Naive thymus-derived CD4-positive, alpha-beta T cell (primary cell): ENCODE data around the gene GLT6D1. TPM values are rescaled to one million over a fixed set of nuclear protein-coding genes. Genes with fewer than 3 reads are reported as not detected.
"Not testable (repeated sequence)": the region's sequence is repeated elsewhere in the genome, so short reads cannot be mapped to it uniquely, and the experiment has no call there.

Experiments used
- ATAC-seq: fragments of 150-1000 bp; cut with Tn5 transposase; 2 replicates; pipeline ENCODE4 v1.10.0; 2021; ENCODE audit warnings: mild to moderate bottlenecking, moderate library complexity
- CTCF ChIA-PET: fragments of 350-600 bp; sonication (Branson Sonifier 250); formaldehyde crosslinking; loops from one replicate; lab custom pipeline; 2021; ENCODE audit warnings: antibody characterized with exemption; lab: Charles Lee
- POLR2A ChIA-PET: fragments of 350-600 bp; sonication (Branson Sonifier 250); formaldehyde crosslinking; loops from one replicate; lab custom pipeline; 2021; ENCODE audit warnings: antibody characterized with exemption, inconsistent platforms; lab: Charles Lee
- DNase-seq, 9 donors: peaks; one replicate each; pipeline versions ENCODE4 v3.0.0 to v3.0.0-alpha.2; 2020 to 2022; ENCODE audit warnings: mixed read lengths in 1 of 9
- H3K27ac ChIP-seq: one replicate; pipeline ENCODE4 v1.7.0; 2013; ENCODE audit warnings: mild to moderate bottlenecking, low read depth, low read length, moderate library complexity
- H3K27me3 ChIP-seq, 2 donors: one replicate each; pipeline ENCODE4 v1.7.0; 2013; ENCODE audit warnings: low read length in 2 of 2, mild to moderate bottlenecking in 2 of 2, moderate library complexity in 2 of 2; ENCODE audit not compliant: control insufficient read depth in 2 of 2, insufficient read depth in 2 of 2
- H3K36me3 ChIP-seq, 3 experiments: 1 replicate in 2 of 3; 2 replicates in 1 of 3; pipeline ENCODE4 v1.7.0; 2013; ENCODE audit warnings: low read length in 3 of 3, mild to moderate bottlenecking in 3 of 3, moderate library complexity in 1 of 3; ENCODE audit not compliant: insufficient read depth in 3 of 3, control insufficient read depth in 2 of 3
- H3K4me1 ChIP-seq, 2 donors: one replicate each; pipeline ENCODE4 v1.7.0; 2013; ENCODE audit warnings: low read length in 2 of 2, mild to moderate bottlenecking in 2 of 2, moderate library complexity in 1 of 2; ENCODE audit not compliant: control insufficient read depth in 2 of 2, insufficient read depth in 2 of 2
- H3K4me3 ChIP-seq: 2 replicates; pipeline ENCODE4 v1.7.0; 2013; ENCODE audit warnings: mild to moderate bottlenecking, low read length
- H3K9me3 ChIP-seq, 3 experiments: 1 replicate in 2 of 3; 2 replicates in 1 of 3; pipeline ENCODE4 v1.7.0; 2013; ENCODE audit warnings: low read length in 3 of 3; ENCODE audit not compliant: control insufficient read depth in 2 of 3
- H3K27ac Mint-ChIP-seq, 9 donors: one replicate each; pipeline ENCODE4 v1.8.0; 2020 to 2022; ENCODE audit warnings: mixed read lengths in 9 of 9, mild to moderate bottlenecking in 8 of 9, moderate library complexity in 5 of 9, inconsistent platforms in 2 of 9
- H3K27me3 Mint-ChIP-seq, 5 donors: one replicate each; pipeline ENCODE4 v1.8.0; 2021 to 2022; ENCODE audit warnings: mixed read lengths in 5 of 5, mild to moderate bottlenecking in 1 of 5
- H3K36me3 Mint-ChIP-seq, 5 donors: one replicate each; pipeline ENCODE4 v1.8.0; 2020 to 2022; ENCODE audit warnings: mixed read lengths in 5 of 5, mild to moderate bottlenecking in 3 of 5, inconsistent platforms in 1 of 5
- H3K4me1 Mint-ChIP-seq, 7 donors: one replicate each; pipeline ENCODE4 v1.8.0; 2020 to 2022; ENCODE audit warnings: mixed read lengths in 7 of 7, mild to moderate bottlenecking in 3 of 7, inconsistent platforms in 1 of 7
- H3K4me3 Mint-ChIP-seq, 10 donors: one replicate each; pipeline ENCODE4 v1.8.0; 2020 to 2022; ENCODE audit warnings: mild to moderate bottlenecking in 10 of 10, mixed read lengths in 10 of 10, moderate library complexity in 6 of 10, inconsistent platforms in 2 of 10
- H3K9me3 Mint-ChIP-seq, 11 donors: one replicate each; pipeline ENCODE4 v1.8.0; 2020 to 2022; ENCODE audit warnings: mixed read lengths in 11 of 11, mild to moderate bottlenecking in 4 of 11, inconsistent platforms in 1 of 11, moderate library complexity in 1 of 11
- intact Hi-C, 2 donors: fragments of 100-400 bp; cut with micrococcal nuclease; formaldehyde crosslinking; loops; one replicate each; pipeline ENCODE4 v1.15.1; 2023
- polyA plus RNA-seq, 2 donors: library from polyadenylated mRNA; unstranded; fragments of 300-500 nt; fragmentation: Illumina TruSeq; gene quantifications; one replicate each; pipeline ENCODE4 v1.2.3, GENCODE V29; 2021
- total RNA-seq, 6 experiments: library from RNA in 5 of 6; stranded (reverse) in 5 of 6; gene quantifications; 1 replicate in 5 of 6; 2 replicates in 1 of 6; pipeline ENCODE4 v1.2.3 and lab custom pipeline; 2021 to 2026

The GLT6D1 gene
- total and polyA plus RNA-seq, 7 experiments from 2014 or later: not detected

DNA sequence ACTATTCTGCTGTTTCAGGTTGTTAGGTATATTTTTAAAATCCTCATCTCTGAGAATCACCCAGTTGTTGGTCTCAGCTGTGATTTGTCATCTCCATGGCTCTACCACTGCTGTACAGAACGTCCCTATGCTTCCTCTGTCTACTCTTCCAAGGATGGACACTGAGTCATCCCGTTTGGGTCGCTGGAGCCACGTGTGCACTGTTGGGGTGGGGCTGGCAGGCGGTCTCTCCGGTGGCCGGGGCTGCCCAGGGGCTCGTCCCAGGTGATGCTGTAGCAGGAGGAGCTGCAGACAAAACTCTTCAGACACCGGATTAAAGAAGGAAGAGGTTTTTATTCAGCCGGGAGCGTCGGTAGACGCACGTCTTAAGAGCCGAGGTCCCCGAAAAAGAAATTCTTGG, 40.7 kb upstream of the GLT6D1 start:
- Mint-ChIP-seq H3K27me3 (peaks cover 0 to 13% (median 4%) of the 10 kb centered on the region in 5 donors), H3K36me3 (no peaks in the 10 kb centered on the region), H3K27ac (no peak overlapping the region), H3K4me1 (no peaks in the 10 kb centered on the region), H3K4me3 (no peak overlapping the region), H3K9me3 (peaks cover 0 to 1% (median 0%) of the 10 kb centered on the region in 11 donors)
- DNase-seq (no peak), ATAC-seq (no peak)
- intact Hi-C loops: no loop called here
- Histone ChIP-seq H3K4me1 (no peaks in the 10 kb centered on the region), H3K27ac (no peak overlapping the region), H3K9me3 (no peaks in the 10 kb centered on the region), H3K36me3 (no peaks in the 10 kb centered on the region), H3K27me3 (no peaks in the 10 kb centered on the region), H3K4me3 (no peak overlapping the region)
- CTCF ChIA-PET: no interaction called here
- POLR2A ChIA-PET: no interaction called here

DNA sequence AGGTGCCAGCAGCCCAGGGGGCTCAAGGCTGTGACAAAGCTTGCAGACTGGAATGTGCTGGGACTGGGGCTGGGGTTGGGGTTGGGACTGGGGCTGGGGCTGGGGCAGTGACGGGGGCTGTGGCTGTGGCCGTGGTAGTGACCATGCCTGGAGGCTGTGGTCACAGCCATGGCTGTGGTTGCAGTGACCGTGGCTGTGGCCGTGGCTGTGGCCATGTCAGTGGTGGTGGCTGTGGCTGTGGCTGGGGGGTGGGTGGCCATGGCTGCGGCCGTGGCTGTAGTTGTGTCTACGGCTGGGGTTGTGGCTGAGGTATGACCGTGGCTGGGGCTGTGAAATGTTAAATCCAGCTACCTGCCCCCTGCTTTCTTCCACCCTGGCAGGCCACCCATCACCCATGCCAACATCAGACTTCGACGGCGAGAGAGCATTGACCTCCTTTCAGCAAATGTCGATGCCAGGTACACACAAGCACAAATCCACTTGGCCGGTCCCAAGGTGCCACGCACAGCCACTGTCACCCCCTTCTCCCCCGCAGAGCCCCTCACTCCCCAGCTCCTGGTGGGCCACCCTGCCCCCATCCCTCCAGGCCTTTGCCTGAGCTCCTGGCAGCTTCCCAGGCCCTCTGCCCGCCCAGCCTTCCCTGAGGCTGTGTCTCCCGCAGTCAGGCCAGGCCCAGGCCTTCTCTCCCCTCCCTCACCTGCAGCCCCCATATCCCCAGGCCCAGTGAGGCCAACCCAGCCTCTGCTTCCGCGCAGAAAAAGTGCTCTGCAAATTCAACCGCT, 39.1 kb upstream of the GLT6D1 start:
- no peak for DNase-seq
- H3K4me1 Mint-ChIP-seq: no peaks in the 10 kb centered on the region
- no peaks in the 10 kb centered on the region for H3K27me3 ChIP-seq
- intact Hi-C loops: no loop called here
- H3K27ac Mint-ChIP-seq: no peak overlapping the region
- no peak for ATAC-seq
- no peak overlapping the region for H3K27ac ChIP-seq
- H3K9me3 Mint-ChIP-seq: peaks cover 0 to 1% (median 0%) of the 10 kb centered on the region in 11 donors
- no peak overlapping the region for H3K4me3 ChIP-seq
- no peaks in the 10 kb centered on the region for H3K36me3 ChIP-seq
- no peaks in the 10 kb centered on the region for H3K36me3 Mint-ChIP-seq
- peaks cover 0 to 5% (median 0%) of the 10 kb centered on the region in 5 donors for H3K27me3 Mint-ChIP-seq
- ChIA-PET POLR2A (no interaction called here), CTCF (no interaction called here)
- no peaks in the 10 kb centered on the region for H3K9me3 ChIP-seq
- no peak overlapping the region for H3K4me3 Mint-ChIP-seq
- no peaks in the 10 kb centered on the region for H3K4me1 ChIP-seq

DNA sequence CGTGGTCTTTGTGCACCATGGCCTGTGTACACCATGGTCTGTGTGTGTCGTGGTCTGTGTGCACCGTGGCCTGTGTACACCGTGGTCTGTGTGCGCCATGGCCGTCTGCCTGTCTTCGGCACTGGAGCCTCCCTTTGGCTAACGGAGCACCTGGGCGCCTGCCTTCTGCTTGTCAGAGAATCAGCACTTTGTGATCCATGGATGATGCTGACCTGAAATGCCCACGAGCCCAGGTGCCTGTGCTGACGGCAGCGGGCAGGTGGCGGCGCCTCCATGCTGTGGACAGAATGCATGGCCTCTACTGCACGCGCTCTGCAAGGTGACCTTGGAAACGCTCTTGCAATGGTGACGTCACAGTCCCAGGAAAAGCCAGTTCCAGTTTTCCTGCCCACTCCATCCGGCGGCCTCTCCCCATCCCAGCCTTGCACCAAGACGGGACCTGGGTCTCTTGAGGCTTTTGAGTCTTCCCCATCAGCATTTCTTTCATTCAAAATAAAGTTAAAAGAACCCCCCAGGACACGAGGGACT, 38.4 kb upstream of the GLT6D1 start:
- no peaks in the 10 kb centered on the region for H3K4me1 ChIP-seq
- intact Hi-C loops: no loop called here
- DNase-seq: no peak
- peaks cover 0 to 1% (median 0%) of the 10 kb centered on the region in 11 donors for H3K9me3 Mint-ChIP-seq
- no peak for ATAC-seq
- POLR2A ChIA-PET: no interaction called here
- peaks cover 0 to 5% (median 0%) of the 10 kb centered on the region in 5 donors for H3K27me3 Mint-ChIP-seq
- no peak overlapping the region for H3K4me3 ChIP-seq
- no peak overlapping the region for H3K27ac Mint-ChIP-seq
- CTCF ChIA-PET: interaction anchor here (1.0 kb wide), 1 partner anchor 25 kb away, joined by 3 read pairs; no protein-coding TSS in a partner anchor
- H3K27ac ChIP-seq: no peak overlapping the region
- no peaks in the 10 kb centered on the region for H3K36me3 ChIP-seq
- H3K36me3 Mint-ChIP-seq: no peaks in the 10 kb centered on the region
- no peaks in the 10 kb centered on the region for H3K9me3 ChIP-seq
- no peak overlapping the region for H3K4me3 Mint-ChIP-seq
- H3K4me1 Mint-ChIP-seq: no peaks in the 10 kb centered on the region
- H3K27me3 ChIP-seq: no peaks in the 10 kb centered on the region

DNA sequence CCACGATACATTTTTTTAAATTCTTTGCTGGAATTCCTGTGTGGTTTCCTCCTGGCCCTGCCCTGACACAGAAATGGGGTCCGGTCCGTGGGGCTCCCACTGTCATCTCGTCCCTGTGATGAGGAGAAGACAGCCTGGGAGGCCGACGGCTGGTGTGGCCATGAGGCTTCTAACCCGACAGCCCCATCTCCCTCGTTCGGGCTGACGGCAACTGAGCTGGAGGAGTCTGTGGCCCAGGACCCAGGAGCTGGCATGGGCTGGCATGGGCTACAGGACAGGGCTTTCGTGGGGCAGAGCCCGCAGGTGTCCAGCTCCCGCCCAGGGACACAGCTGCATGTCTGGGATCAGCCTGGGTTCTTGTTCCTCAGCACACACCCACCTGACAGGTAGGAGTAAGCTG, 37.6 kb upstream of the GLT6D1 start:
- H3K36me3 ChIP-seq: no peaks in the 10 kb centered on the region
- no peaks in the 10 kb centered on the region for H3K4me1 Mint-ChIP-seq
- H3K4me3 Mint-ChIP-seq: no peak overlapping the region
- H3K27ac ChIP-seq: no peak overlapping the region
- ATAC-seq (no peak), DNase-seq (no peak)
- no peak overlapping the region for H3K27ac Mint-ChIP-seq
- ChIA-PET CTCF (interaction anchor here (1.0 kb wide), 1 partner anchor 26 kb away, joined by 3 read pairs; no protein-coding TSS in a partner anchor), POLR2A (no interaction called here)
- H3K36me3 Mint-ChIP-seq: no peaks in the 10 kb centered on the region
- H3K4me1 ChIP-seq: no peaks in the 10 kb centered on the region
- peaks cover 0 to 6% (median 5%) of the 10 kb centered on the region in 5 donors for H3K27me3 Mint-ChIP-seq
- peaks cover 0 to 2% (median 0%) of the 10 kb centered on the region in 11 donors for H3K9me3 Mint-ChIP-seq
- no peaks in the 10 kb centered on the region for H3K9me3 ChIP-seq
- no peaks in the 10 kb centered on the region for H3K27me3 ChIP-seq
- intact Hi-C loops: no loop called here
- no peak overlapping the region for H3K4me3 ChIP-seq

DNA sequence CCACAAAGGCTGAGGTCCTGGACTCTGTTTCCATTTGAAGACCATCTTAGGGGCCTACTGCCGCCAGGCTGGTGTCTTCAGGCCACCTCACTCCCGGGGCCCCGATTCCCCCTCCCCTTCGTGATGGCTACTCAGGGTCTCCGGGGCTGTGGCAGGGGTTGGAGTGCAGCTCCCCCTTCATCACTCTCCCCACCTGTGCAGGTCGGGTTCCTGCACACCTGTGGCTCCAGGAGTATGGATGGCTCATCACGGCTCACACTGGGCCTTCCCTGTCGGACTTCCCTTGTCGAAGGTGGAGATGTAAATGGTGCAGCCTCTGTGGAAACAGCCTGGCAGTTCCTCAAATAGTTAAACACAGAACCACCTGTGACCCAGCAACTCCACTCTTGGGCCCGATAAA, 35.6 kb upstream of the GLT6D1 start:
- H3K9me3 Mint-ChIP-seq: peaks cover 0 to 2% (median 0%) of the 10 kb centered on the region in 11 donors
- no peak overlapping the region for H3K27ac Mint-ChIP-seq
- intact Hi-C loops: no loop called here
- H3K4me3 Mint-ChIP-seq: no peak overlapping the region
- Histone ChIP-seq H3K36me3 (no peaks in the 10 kb centered on the region), H3K27ac (no peak overlapping the region), H3K4me1 (no peaks in the 10 kb centered on the region), H3K9me3 (no peaks in the 10 kb centered on the region), H3K4me3 (no peak overlapping the region), H3K27me3 (no peaks in the 10 kb centered on the region)
- peaks cover 0 to 6% (median 0%) of the 10 kb centered on the region in 5 donors for H3K27me3 Mint-ChIP-seq
- H3K36me3 Mint-ChIP-seq: no peaks in the 10 kb centered on the region
- no peaks in the 10 kb centered on the region for H3K4me1 Mint-ChIP-seq
- ATAC-seq (no peak), DNase-seq (no peak)
- ChIA-PET POLR2A (no interaction called here), CTCF (no interaction called here)

DNA sequence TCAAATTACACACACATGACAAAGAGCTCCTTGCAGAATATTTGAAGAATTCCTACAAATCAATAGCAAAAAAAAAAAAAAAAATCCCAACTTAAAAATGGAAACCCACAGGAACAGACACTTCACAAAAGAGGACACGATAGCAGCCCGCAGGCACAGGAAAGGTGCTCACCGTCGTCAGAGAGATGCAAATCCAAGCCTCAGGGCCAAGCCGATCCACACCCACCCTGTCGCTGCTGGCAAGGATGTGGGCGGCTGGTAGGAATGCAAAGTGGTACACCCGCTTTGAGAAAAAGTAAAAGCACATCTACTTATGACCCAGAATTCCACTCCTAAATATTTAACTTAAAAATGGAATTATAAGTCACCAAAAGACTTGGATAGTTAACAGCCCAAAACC, 34.6 kb upstream of the GLT6D1 start:
- CTCF ChIA-PET: no interaction called here
- H3K27me3 ChIP-seq: no peaks in the 10 kb centered on the region
- POLR2A ChIA-PET: no interaction called here

DNA sequence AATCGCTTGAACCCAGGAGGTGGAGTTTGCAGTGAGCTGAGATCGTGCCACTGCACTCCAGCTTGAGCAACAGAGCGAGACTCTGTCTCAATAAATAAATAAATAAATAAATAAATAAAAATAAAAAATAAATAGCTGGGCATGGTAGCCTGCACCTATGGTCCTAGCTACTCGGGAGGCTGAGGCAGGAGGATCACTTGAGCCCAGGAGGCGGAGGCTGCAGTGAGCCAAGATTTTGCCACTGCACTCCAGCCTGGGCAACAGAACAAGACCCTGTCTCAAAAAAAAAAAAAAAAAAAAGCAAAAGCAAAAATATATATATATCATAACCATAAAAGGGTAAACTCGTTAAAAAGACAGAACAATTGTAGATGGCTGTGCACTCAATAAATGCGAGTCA, 33.4 kb upstream of the GLT6D1 start:
- ATAC-seq, H3K9me3 ChIP-seq, H3K27me3 ChIP-seq, CTCF ChIA-PET, POLR2A ChIA-PET, H3K4me1 Mint-ChIP-seq, H3K4me3 Mint-ChIP-seq, H3K36me3 Mint-ChIP-seq, DNase-seq, H3K36me3 ChIP-seq, intact Hi-C loops, H3K4me3 ChIP-seq, H3K9me3 Mint-ChIP-seq, H3K27me3 Mint-ChIP-seq, H3K27ac Mint-ChIP-seq, H3K4me1 ChIP-seq, H3K27ac ChIP-seq: not testable (repeated sequence)

More for the DNA sequence above, 34.6 kb upstream of the GLT6D1 start:
- DNase-seq (no peak), ATAC-seq (no peak)
- Mint-ChIP-seq H3K4me3 (no peak overlapping the region), H3K27ac (no peak overlapping the region), H3K27me3 (peaks cover 0 to 8% (median 0%) of the 10 kb centered on the region in 5 donors), H3K9me3 (peaks cover 0 to 4% (median 1%) of the 10 kb centered on the region in 11 donors), H3K36me3 (no peaks in the 10 kb centered on the region), H3K4me1 (no peaks in the 10 kb centered on the region)
- Histone ChIP-seq H3K9me3 (no peaks in the 10 kb centered on the region), H3K4me1 (no peaks in the 10 kb centered on the region), H3K36me3 (no peaks in the 10 kb centered on the region), H3K27ac (no peak overlapping the region), H3K4me3 (no peak overlapping the region)
- intact Hi-C loops: no loop called here
